Stimulated activated CD8-positive, alpha-beta memory T cell treated with anti-CD3 and anti-CD28 coated beads, Interleukin-7, amount 100 ng/mL, for 1 hour (primary cell): ENCODE measurements around the gene OR13F1.
"Not testable (repeated sequence)": the region's sequence is repeated elsewhere in the genome, so short reads cannot be mapped to it uniquely, and the experiment has no call there.

Experiments
- DNase-seq, 2 donors: peaks; one replicate each; pipeline ENCODE4 v3.0.0-alpha.2; 2020; ENCODE audit warnings: low read depth in 2 of 2

The OR13F1 gene, protein sequence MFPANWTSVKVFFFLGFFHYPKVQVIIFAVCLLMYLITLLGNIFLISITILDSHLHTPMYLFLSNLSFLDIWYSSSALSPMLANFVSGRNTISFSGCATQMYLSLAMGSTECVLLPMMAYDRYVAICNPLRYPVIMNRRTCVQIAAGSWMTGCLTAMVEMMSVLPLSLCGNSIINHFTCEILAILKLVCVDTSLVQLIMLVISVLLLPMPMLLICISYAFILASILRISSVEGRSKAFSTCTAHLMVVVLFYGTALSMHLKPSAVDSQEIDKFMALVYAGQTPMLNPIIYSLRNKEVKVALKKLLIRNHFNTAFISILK

DNA sequence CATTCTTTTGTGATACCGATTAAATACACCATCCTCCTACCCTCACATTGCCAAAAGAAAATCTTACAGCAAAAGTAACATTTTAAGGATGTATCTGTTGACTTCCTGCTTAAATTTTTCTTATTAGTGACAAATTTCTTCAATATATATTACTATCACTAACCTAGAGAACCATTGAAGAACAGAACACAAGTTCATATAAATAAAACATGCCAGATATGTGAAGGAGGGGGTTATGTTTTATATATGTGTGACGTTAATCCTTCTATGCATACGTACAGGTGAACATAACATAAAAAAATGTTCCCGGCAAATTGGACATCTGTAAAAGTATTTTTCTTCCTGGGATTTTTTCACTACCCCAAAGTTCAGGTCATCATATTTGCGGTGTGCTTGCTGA is at the start of gene OR13F1:
TSS of gene OR13F1 (plus strand) at position 301 of the 400 bp plus-strand sequence. CDS start at position 301, 0 bp downstream.
- DNase-seq: no peak

DNA sequence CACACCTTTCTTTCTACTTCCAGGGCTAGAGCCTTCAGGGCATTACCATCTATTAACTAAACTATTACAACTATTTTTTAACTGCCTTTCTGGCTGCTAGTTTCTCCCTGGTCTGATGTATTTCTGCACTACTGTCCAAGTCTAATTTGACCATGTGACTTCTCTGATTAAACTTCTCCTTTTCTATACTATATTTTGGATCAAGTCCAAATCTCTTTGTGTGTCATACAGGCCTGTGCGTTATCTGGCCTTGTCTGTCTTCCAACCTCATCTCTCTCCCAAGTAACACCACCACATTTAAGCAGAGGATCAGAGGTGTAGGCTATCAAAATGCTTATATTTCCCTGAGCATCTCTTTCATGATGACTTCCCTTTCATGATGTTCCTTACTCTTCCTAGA is 47.2 kb upstream of the OR13F1 start:
- no peak for DNase-seq

DNA sequence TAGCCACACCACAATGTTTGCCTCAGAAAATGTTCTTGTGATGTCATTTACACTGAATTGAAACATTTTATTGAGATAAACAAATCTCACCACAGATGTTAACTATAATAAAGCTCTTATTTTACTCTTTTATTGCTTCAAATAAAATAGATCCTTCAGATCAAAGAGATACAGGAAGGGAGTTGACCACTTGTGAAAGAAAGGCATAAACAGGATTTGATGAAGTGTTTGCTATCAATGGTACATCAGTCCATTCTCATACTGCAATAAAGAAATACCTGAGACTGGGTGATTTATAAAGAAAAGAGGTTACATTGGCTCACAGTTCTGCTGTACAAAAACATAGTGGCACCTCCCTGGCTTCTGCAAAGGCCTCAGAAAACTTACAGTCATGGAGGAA is 40.2 kb upstream of the OR13F1 start:
- DNase-seq: no peak

DNA sequence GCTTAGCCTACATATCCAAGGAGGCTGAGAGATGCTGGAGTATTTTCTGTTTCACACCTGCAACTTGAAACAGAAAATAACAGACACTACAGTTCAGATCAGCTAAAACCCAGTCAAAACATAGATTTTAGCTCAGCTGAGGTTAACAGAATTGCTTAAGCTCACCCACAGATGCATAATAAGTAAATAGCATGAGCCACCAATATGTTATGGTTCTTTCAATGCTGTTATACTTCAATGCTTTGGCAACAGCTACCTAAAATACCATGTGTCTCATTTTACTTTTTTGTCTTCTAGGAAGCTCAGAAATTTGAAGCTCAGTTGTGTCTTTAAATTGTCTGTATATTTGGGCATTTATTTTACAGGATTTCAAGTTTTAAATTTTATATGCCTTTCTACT is 35.8 kb upstream of the OR13F1 start:
- DNase-seq: no peak

DNA sequence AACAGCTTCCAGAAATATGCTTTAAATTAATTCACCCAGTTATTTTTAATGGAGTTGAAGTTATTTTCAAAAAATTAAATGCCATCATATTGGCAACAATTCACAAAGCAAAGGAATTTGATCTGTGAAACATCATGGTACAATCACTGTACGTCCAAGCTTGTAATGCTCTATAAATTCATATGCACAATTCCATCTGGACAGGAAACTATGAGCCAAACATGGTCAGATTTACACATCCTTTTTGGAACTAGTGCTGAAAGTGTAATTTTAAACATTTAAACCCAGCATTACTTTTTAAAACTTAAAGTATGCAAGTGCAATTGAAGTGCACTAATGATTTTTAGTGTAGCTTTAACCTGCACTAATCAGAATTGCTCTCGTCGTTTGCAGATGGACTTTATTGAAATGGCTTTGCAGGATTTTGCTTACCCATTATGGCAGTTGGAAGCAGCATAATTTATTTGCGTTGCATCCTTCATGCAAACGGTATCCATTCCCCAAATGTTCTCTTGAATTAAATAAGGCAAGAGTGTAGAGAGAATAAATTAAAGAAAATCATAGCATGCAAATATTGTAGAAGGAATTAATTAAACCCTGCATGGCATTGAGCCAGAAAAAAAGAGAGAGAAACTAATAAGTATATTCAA is 21.0 kb upstream of the OR13F1 start:
- no peak for DNase-seq

DNA sequence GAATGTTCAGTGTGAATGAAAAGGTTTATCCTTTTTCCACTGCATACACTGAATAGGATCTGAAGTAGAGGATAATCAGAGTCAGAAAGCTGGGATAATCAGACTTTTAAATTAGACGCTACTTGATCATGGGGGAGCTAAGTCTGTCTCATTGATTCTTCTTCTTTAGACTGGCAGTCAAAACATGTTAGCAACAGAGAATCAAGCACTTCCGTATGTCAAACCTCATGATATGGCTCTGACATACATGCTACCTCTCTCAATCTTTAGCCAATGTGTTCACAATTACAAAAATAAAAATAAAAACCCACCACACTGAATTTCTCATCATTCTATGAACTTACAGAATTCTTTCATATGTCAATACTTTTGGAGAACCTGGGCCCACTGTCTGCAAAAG is 19.0 kb upstream of the OR13F1 start:
- DNase-seq: no peak

DNA sequence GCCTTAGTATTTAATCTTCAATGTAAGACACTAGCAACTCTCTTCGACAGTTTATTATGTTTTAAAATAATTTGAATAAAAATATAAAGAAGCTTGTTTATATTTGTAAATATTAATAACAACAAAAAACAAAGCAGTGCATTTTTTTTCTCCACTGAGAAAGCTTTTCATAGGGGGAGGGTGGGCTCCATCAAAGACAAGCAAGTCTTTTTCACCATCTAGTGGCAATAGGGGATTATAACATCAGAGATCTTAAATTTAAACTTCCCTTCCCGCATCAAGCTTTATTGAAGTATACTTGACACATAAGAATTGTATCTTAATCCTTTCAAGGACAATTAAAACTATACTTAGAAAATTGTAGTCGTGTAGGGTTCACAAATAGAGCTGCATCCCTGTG is 9.3 kb upstream of the OR13F1 start:
- no peak for DNase-seq

DNA sequence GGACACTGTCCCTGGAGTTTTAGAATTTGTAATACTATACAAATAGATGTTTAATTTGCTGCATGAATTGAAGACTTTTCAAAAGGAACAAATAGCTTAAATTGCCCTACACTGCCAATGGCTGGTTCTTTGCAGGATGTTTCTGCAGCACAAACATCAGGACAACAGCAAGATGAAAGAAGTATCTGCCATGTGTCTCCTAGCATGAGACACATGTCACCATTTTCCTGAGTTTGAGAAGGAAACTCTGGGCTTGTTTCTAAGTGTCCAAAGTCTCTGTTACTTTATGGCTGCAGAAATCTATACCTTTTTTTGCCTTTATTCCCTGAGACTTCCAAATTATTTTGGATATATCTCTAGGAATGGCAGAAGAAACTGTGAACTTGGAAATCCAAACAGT is 623 bp upstream of the OR13F1 start:
- no peak for DNase-seq

DNA sequence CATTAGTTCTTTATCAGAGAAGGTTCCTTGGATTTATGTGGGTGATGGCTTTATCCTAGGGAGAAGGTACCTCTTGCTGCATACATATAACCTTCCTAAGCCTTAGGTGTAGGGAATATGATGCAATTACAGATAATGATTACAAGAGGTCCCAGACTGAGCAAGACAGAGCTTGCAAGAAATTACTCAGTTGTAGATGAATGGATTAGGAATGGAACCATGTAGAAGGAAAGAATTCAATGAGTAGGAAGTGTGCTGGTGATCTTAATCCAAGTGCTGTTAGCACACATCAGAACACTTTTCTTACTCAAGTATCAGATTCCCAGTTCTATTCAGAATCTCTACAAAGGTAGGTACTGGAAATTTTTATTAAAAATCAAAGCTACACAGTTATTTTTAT is 2.5 kb downstream of the OR13F1 start:
- DNase-seq: no peak

DNA sequence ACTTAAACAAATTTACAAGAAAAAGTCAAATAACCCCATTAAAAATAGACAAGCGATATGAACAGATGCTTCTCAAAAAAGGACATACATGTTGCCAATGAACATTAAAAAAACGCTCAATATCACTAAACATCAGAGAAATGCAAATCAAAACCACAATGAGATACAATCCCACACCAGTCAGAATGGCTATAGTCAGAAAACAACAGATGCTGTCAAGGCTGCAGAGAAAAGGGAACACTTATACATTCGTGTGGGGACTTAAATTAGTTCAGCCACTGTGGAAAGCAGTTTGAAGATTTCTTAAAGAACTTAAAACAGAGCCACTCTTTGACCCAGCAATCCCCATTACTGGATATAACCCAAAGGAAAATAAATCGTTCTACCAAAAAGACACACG is 10.8 kb downstream of the OR13F1 start:
- no peak for DNase-seq

DNA sequence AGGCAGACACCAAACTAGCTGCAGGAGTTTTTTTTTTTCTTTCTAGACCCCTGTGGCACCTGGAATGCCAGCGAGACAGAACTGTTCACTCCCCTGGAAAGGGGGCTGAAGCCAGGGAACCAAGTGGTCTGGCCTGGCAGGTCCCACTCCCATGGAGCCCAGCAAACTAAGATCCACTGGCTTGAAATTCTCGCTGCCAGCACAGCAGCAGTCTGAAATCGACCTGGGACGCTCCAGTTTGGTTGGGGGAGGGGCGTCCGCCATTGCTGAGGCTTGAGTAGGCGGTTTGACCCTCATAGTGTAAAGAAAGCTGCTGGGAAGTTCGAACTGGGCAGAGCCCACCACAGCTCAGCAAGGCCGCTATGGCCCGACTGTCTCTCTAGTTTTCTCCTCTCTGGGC is 16.2 kb downstream of the OR13F1 start:
- DNase-seq: not testable (repeated sequence)

DNA sequence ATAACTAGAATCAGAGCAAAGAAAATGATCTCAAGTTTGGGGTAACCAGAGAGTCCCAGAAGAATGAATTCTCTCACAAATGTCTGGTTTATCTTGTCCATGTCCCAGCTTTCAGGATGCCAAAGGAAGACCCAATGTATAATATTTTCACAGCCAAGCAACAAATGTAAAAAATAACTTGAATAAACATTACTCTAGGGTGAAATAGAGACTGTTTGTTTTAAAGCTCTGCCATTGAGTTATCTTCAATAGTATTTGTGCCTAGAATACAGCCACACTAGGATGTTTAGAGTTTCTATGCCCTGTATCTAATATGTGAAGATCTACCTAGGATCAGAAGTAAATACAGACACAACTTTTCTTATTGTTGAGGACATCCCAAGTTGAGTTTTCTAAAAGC is 23.0 kb downstream of the OR13F1 start, which contains the start of gene OR13C4:
TSS of gene OR13C4 (minus strand) at position 101 of the 400 bp plus-strand sequence. CDS start at position 101, 0 bp downstream.
- no peak for DNase-seq

DNA sequence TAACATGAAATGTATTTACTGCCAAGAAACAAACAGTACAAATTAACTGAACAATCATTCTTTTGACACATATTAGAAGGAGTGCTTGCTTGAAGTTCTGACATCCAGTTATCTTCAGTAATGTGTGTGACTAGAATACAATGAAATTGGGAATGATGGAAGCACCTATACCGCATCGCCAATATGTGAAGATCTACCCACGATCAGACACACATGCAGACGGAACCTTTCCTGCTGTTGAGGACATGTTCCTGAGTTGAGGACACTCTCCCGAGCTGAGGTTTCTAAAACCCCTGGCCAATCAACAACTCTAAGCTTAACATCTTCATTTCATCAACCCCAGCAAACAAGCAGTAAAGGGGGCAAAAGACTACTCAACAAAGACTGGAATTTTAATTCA is 32.7 kb downstream of the OR13F1 start, which contains the start of gene OR13C3:
TSS of gene OR13C3 (minus strand) at position 101 of the 400 bp plus-strand sequence. CDS start 133 bp downstream, outside the sequence.
- DNase-seq: no peak

DNA sequence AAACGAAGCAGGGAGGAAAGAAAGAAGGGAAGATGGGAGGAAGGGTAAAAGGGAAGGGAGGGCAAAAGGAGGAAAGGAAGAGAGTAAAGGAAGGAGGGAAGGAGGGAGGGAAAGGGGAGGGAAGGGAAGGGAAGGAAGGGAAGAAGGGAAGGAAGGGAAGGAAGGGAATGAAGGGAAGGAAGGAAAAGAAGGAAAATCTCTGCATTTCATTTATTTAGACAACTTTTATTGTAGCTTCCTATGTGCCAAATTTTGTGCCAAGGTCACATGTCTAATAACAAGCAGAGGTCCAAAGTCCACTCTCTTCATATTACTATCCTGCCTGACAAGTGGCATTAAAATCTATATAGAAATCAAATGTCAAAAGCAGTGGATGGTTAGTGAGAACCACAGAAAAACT is 35.2 kb downstream of the OR13F1 start:
- no peak for DNase-seq

DNA sequence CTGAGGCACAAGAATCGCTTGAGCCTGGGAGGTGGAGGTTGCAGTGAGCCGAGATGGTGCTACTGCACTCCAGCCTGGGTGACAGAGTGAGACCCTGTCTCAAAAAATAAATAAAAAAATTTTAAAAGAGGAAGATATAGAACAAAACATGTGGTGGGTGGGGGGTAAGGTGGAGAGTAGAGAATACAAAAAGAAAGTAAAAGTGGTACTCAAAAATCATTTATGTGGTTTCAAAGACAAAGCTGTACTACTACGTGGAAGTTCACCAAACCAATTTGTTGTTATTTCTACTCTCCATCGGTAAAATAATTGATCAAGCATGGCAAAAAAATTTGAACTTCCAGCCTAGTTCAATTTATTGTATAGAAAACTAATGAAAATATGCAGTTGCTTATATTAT is 40.6 kb downstream of the OR13F1 start:
- DNase-seq: no peak

DNA sequence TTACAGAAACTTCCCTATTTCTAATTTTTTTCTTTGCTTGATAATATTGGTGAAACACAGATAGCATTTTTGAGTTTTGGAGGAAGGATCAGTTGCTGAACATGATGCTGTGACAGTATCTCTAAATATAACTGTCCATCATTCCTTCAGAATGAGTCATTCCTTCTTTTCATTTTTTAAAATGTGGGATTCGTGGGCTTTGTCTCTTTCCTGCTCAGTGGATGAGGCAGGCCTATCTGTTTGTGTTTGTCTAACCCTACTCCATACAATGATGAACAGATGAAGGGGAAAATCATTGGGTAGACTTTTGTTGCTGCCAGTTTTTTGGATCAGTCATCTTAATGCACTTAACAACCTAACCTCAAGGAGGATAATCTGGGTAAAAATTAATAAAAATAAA is 49.2 kb downstream of the OR13F1 start:
- no peak for DNase-seq
